ENCODE results near the gene CEP20.

CEP20 gene

DNA sequence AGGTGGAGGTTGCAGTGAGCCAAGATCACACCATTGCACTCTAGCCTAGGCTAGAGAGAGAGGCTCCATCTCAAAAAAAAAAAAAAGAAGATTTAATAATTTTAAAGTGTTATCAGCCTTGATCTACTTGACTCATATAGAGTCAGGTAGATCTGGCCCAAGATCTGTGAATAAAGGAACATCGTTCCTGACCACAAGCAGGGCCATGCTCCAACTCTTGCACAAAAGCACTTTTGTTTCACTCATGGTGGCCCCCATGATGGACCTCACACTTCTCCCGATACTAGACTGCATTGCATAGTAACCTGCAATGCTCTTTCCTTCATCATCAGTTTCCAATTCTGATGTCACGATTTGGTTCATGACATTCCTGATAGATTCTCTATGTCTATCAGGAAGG lies 26.4 kb downstream of the CEP20 start:
- Histone ChIP-seq H3K36me3 (ENCODE audit: insufficient read depth, low read length) (peaks cover 13% of the 10 kb centered on the region; the same call in 1 of the 2 replicates), H3K4me3 (ENCODE audit: low read length, poor library complexity, severe bottlenecking) (no peak overlapping the region), H3K9ac (ENCODE audit: low read depth, low read length, poor library complexity, severe bottlenecking) (no peak overlapping the region), H4K20me1 (ENCODE audit: insufficient read depth, low read length, poor library complexity, severe bottlenecking) (no peaks in the 10 kb centered on the region), H3K27me3 (ENCODE audit: insufficient read depth, low read length, poor library complexity, severe bottlenecking) (no peaks in the 10 kb centered on the region), H3K9me3 (ENCODE audit: insufficient read depth, low read depth, low read length) (no peaks in the 10 kb centered on the region), H3F3A (ENCODE audit: low read depth) (no peaks in the 10 kb centered on the region), H3K4me1 (ENCODE audit: insufficient read depth, low read length, poor library complexity, severe bottlenecking) (no peaks in the 10 kb centered on the region), H3K79me2 (ENCODE audit: insufficient read depth, low read length) (no peaks in the 10 kb centered on the region), H3K9me2 (replicated peaks; ENCODE audit: low read depth, low read length) (no peaks in the 10 kb centered on the region), H2AFZ (ENCODE audit: low read length) (no peak overlapping the region), H3K4me2 (ENCODE audit: low read depth, low read length, poor library complexity, severe bottlenecking) (no peak overlapping the region)
- TF ChIP-seq EZH2phosphoT487 (IDR thresholded peaks at IDR 0.05; ENCODE audit: borderline replicate concordance), result no peak
- TF ChIP-seq, protein P1, sequence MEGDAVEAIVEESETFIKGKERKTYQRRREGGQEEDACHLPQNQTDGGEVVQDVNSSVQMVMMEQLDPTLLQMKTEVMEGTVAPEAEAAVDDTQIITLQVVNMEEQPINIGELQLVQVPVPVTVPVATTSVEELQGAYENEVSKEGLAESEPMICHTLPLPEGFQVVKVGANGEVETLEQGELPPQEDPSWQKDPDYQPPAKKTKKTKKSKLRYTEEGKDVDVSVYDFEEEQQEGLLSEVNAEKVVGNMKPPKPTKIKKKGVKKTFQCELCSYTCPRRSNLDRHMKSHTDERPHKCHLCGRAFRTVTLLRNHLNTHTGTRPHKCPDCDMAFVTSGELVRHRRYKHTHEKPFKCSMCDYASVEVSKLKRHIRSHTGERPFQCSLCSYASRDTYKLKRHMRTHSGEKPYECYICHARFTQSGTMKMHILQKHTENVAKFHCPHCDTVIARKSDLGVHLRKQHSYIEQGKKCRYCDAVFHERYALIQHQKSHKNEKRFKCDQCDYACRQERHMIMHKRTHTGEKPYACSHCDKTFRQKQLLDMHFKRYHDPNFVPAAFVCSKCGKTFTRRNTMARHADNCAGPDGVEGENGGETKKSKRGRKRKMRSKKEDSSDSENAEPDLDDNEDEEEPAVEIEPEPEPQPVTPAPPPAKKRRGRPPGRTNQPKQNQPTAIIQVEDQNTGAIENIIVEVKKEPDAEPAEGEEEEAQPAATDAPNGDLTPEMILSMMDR (conservative IDR thresholded peaks at IDR 0.05; ENCODE audit: low read length), result no peak

DNA sequence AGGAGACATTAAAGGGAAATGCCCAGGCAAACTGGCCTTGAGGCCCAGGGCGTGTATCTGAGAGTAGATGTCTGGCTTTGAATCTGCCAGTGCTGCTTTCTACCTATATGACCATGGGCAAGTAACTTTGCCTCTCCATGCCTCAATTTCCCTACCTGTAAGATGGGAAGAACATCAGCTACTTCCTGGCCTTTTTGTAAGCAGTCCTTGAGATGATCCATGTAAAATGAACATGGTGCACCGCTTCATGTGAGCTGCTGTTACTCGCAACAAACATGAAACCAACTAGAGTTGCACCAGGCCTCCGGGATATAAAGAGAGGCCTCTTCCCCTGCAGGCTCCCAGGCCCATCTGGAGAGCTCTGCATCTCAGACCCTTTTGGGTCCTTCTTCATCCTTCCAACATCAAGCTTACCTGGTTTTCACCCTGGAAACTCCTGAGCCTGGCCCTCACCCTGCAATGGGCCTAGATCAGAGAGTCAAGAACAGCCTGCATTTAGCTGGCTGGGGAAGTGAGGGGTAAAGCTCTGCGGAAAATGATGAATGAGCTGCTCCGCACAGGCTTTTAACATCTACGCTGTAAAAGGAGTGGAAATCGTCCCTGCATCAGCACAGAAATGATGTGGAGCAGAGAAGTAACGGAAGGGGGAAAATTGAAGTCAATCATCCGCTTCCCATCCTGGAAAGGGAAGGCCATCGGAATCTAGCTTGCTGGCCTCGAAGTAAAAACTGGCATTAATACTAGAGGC lies 29.3 kb downstream of the CEP20 start:
- H3K4me2 ChIP-seq (ENCODE audit: low read depth, low read length, poor library complexity, severe bottlenecking), result no peak overlapping the region
- no peak overlapping the region for H3K9ac ChIP-seq (ENCODE audit: low read depth, low read length, poor library complexity, severe bottlenecking)
- H3K9me2 ChIP-seq (replicated peaks; ENCODE audit: low read depth, low read length), result no peaks in the 10 kb centered on the region
- TF ChIP-seq EZH2phosphoT487 (IDR thresholded peaks at IDR 0.05; ENCODE audit: borderline replicate concordance), result no peak
- TF ChIP-seq, protein P1 (conservative IDR thresholded peaks at IDR 0.05; ENCODE audit: low read length), result no peak
- H3K36me3 ChIP-seq (ENCODE audit: insufficient read depth, low read length), result no peaks in the 10 kb centered on the region
- no peaks in the 10 kb centered on the region for H4K20me1 ChIP-seq (ENCODE audit: insufficient read depth, low read length, poor library complexity, severe bottlenecking)
- no peak overlapping the region for H2AFZ ChIP-seq (ENCODE audit: low read length)
- no peaks in the 10 kb centered on the region for H3K4me1 ChIP-seq (ENCODE audit: insufficient read depth, low read length, poor library complexity, severe bottlenecking)
- no peaks in the 10 kb centered on the region for H3K9me3 ChIP-seq (ENCODE audit: insufficient read depth, low read depth, low read length)
- no peaks in the 10 kb centered on the region for H3F3A ChIP-seq (ENCODE audit: low read depth)
- H3K27me3 ChIP-seq (ENCODE audit: insufficient read depth, low read length, poor library complexity, severe bottlenecking), result no peaks in the 10 kb centered on the region
- no peaks in the 10 kb centered on the region for H3K79me2 ChIP-seq (ENCODE audit: insufficient read depth, low read length)
- no peak overlapping the region for H3K4me3 ChIP-seq (ENCODE audit: low read length, poor library complexity, severe bottlenecking)

DNA sequence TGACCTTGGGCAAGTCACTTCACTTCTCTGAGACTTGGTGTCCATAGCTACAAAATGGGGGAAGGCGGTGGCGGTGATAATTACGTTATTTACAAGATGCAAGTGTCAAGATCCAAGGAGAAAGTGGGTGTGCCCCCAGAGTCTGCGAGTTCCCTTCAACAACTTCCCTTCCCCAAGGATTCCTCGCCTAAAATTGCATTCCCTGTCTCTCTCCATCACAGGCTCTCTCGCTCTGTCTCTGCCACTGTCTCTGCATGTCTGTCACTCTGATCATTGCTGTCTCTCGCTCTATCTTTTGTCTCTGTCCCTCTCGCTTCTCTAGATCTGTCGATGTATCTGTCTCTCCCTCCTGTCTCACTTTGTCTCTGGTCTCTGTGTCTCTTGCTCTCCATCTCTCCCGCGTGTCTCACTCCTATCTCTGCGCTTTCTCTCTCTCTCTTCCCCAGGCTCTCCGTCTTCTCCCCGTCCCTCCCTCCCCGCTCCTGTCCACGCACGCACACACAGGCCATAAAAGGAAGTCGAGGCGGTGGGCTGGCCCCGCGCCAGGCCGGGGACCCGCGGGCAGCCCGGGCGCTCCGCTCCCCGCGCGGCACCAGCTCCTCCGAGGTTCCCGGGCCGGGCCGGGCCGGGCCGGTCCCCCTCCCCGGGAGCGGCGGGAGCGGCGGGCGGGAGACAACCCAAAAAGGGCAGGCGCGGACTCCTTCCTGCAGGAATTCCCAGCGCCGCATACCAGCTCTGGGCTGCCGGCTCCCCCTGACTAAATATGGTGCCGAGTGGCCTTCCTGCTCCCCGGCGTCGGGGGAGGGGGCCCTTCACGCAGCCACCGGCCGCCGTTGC lies 30.5 kb downstream of the CEP20 start:
- H3K9me2 ChIP-seq (replicated peaks; ENCODE audit: low read depth, low read length), result no peaks in the 10 kb centered on the region
- no peak overlapping the region for H3K9ac ChIP-seq (ENCODE audit: low read depth, low read length, poor library complexity, severe bottlenecking)
- H2AFZ ChIP-seq (ENCODE audit: low read length), result no peak overlapping the region
- no peaks in the 10 kb centered on the region for H3K9me3 ChIP-seq (ENCODE audit: insufficient read depth, low read depth, low read length)
- H3K36me3 ChIP-seq (ENCODE audit: insufficient read depth, low read length), result no peaks in the 10 kb centered on the region
- H3K4me3 ChIP-seq (ENCODE audit: low read length, poor library complexity, severe bottlenecking), result no peak overlapping the region
- no peaks in the 10 kb centered on the region for H3F3A ChIP-seq (ENCODE audit: low read depth)
- no peaks in the 10 kb centered on the region for H4K20me1 ChIP-seq (ENCODE audit: insufficient read depth, low read length, poor library complexity, severe bottlenecking)
- H3K4me1 ChIP-seq (ENCODE audit: insufficient read depth, low read length, poor library complexity, severe bottlenecking), result no peaks in the 10 kb centered on the region
- H3K27me3 ChIP-seq (ENCODE audit: insufficient read depth, low read length, poor library complexity, severe bottlenecking), result no peaks in the 10 kb centered on the region
- TF ChIP-seq, protein P1 (conservative IDR thresholded peaks at IDR 0.05; ENCODE audit: low read length), result no peak
- no peak for TF ChIP-seq EZH2phosphoT487 (IDR thresholded peaks at IDR 0.05; ENCODE audit: borderline replicate concordance)
- H3K79me2 ChIP-seq (ENCODE audit: insufficient read depth, low read length), result no peaks in the 10 kb centered on the region
- H3K4me2 ChIP-seq (ENCODE audit: low read depth, low read length, poor library complexity, severe bottlenecking), result no peak overlapping the region

Data from Loucy (cell line).